RWPE2 (cell line): ENCODE results near the gene R3HDM4.

Source experiments
- ATAC-seq: fragments of 200-7000 bp; cut with Tn5 transposase; 3 replicates; pipeline ENCODE4 v1.9.1; 2021; ENCODE audit warnings: low read depth
- DNase-seq: peaks from one replicate; pipeline ENCODE4 v3.0.0-alpha.2; 2020; ENCODE audit warnings: low spot score
- H3K27ac ChIP-seq: fragments of 450-650 bp; 2 replicates; pipeline ENCODE4 v1.5.1; 2017; ENCODE audit warnings: mild to moderate bottlenecking; ENCODE audit not compliant: poor library complexity, severe bottlenecking
- H3K27me3 ChIP-seq: fragments of 250-450 bp; sonication (Bioruptor Pico); 2 replicates; pipeline ENCODE4 v1.5.1; 2021; ENCODE audit warnings: mild to moderate bottlenecking, moderate library complexity; ENCODE audit not compliant: insufficient read depth, poor library complexity, severe bottlenecking
- H3K36me3 ChIP-seq: fragments of 250-450 bp; sonication (Bioruptor Pico); 2 replicates; pipeline ENCODE4 v1.5.1; 2020; ENCODE audit warnings: low read depth, mild to moderate bottlenecking, moderate library complexity
- H3K4me1 ChIP-seq: fragments of 250-450 bp; sonication (Bioruptor Pico); 2 replicates; pipeline ENCODE4 v1.5.1; 2021; ENCODE audit warnings: mild to moderate bottlenecking, moderate library complexity; ENCODE audit not compliant: insufficient read depth, poor library complexity, severe bottlenecking
- H3K4me3 ChIP-seq: fragments of 250-450 bp; sonication (Bioruptor Pico); 2 replicates; pipeline ENCODE4 v1.5.1; 2021; ENCODE audit warnings: mild to moderate bottlenecking, moderate library complexity; ENCODE audit not compliant: severe bottlenecking
- H3K9me3 ChIP-seq: fragments of 250-450 bp; sonication (Bioruptor Pico); 2 replicates; pipeline ENCODE4 v1.5.1; 2021; ENCODE audit warnings: mild to moderate bottlenecking, moderate library complexity; ENCODE audit not compliant: severe bottlenecking
- TF ChIP-seq, protein P1 (sequence below): fragments of 450-650 bp; IDR thresholded peaks from one replicate; pipeline ENCODE4 v1.5.1; 2017; ENCODE audit warnings: mild to moderate bottlenecking, moderate library complexity; ENCODE audit not compliant: poor library complexity, severe bottlenecking

The R3HDM4 gene

DNA sequence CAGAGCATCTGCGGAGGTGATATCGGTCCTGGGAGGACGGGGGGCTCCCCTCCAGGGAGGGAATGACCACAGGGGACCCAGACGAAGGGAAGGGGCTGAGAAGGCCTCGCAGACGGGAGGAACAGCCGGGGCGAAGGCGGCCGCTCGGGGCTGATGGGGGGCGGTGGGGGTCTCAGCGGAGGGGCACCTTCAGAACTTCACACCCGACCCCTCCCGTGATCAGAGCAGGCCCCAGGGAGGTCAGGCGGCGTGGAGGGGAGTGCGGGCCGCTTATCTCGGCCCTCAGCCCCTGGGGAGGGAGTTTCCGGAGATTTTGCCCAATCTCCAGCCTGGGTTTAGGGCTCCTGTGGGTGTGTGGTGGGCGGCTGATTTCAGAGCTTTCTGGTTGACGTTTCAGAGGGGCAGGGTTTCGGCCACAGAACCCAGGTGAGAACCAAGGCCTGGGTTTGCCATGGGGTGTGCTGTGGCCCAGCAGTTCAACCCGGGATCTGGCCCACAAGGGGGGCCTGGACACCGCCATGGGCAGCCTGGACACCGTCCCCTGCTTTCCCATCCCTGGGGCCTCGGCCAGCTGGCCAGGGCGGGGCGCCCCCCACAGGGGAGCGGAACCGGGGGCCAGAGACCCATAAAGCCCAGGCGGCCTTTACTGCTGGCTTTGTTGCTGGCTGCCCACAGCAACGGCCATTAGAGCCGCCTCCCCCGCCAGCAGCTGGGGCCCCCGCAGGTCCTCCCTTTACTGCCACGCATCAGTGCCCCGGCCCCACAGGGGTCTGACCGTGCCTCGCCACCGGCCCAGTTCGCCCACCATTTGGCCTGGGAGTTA, 41.9 kb upstream of the R3HDM4 start:
- DNase-seq (peak; percentile 45), ATAC-seq (no peak)
- Histone ChIP-seq H3K4me3 (no peak overlapping the region), H3K4me1 (peaks cover 24% of the 10 kb centered on the region), H3K27me3 (no peaks in the 10 kb centered on the region), H3K27ac (no peak overlapping the region), H3K36me3 (no peaks in the 10 kb centered on the region), H3K9me3 (no peaks in the 10 kb centered on the region)
- TF ChIP-seq, protein P1, sequence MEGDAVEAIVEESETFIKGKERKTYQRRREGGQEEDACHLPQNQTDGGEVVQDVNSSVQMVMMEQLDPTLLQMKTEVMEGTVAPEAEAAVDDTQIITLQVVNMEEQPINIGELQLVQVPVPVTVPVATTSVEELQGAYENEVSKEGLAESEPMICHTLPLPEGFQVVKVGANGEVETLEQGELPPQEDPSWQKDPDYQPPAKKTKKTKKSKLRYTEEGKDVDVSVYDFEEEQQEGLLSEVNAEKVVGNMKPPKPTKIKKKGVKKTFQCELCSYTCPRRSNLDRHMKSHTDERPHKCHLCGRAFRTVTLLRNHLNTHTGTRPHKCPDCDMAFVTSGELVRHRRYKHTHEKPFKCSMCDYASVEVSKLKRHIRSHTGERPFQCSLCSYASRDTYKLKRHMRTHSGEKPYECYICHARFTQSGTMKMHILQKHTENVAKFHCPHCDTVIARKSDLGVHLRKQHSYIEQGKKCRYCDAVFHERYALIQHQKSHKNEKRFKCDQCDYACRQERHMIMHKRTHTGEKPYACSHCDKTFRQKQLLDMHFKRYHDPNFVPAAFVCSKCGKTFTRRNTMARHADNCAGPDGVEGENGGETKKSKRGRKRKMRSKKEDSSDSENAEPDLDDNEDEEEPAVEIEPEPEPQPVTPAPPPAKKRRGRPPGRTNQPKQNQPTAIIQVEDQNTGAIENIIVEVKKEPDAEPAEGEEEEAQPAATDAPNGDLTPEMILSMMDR = no peak

DNA sequence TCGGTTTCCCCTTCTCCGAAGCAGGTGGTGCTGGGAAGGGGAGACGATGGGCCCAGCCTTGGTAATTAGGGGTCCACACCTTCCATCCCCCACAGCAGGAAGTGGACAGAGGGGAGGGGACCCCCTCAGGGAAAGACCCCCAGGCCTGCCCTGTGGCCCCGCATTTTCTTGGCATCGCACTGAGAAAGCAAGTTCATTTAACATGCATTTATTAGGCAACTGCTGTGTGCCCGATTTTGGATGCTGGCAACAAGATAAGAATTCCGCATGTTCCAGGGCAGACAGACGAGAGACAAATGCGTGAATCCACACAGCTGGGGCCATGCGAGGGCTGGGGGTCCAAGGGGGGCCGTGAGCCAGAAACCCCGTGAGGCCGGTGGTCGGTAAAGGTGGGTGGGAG, 41.3 kb upstream of the R3HDM4 start:
- Histone ChIP-seq H3K4me3 (no peak overlapping the region), H3K9me3 (no peaks in the 10 kb centered on the region), H3K27ac (no peak overlapping the region), H3K4me1 (peaks cover 24% of the 10 kb centered on the region), H3K27me3 (no peaks in the 10 kb centered on the region), H3K36me3 (no peaks in the 10 kb centered on the region)
- DNase-seq = no peak
- TF ChIP-seq, protein P1 = no peak
- ATAC-seq = no peak

DNA sequence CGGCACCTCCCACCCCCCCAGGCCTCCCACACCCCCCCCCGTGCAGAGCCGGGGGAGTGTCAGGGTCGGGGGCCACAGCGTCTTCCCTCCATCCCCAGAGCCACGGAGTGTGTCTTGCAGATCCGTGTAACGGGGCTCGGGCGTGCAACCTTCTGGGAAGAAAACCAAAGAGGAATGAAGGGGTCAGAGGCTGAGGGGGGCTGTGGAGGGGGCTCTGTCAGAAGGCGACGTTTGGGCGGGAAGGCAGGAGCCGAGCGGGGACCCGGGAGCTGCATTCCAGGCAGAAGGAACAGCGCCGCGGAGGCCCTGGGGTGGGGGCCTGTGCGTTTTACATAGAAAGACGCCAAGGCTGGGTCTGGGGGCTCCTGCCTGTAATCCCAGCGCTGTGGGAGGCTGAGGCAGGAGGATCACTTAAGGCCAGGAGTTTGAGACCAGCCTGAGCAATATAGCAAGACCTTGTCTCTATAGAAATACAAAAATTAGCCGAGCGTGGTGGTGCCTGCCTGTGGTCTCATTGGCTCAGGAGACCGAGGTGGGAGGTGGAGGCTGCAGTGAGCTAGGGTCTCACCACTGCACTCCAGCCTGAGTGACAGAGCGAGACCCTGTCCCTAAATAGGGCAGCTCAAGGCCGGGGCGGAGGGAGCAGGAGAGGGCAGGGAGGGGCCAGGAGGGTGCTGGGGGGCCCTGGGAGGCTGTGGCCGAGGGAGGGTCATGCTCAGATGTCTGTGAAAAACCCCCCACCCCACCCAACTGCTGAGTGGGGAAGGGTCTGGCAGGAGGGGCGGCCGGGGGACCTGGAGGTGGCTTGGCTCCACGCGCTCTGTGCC, 40.6 kb upstream of the R3HDM4 start:
- H3K36me3 ChIP-seq = no peaks in the 10 kb centered on the region
- no peak for DNase-seq
- ATAC-seq = no peak
- no peak overlapping the region for H3K27ac ChIP-seq
- no peak overlapping the region for H3K4me3 ChIP-seq
- TF ChIP-seq, protein P1 = no peak
- H3K27me3 ChIP-seq = no peaks in the 10 kb centered on the region
- peaks cover 18% of the 10 kb centered on the region for H3K4me1 ChIP-seq
- H3K9me3 ChIP-seq = no peaks in the 10 kb centered on the region

DNA sequence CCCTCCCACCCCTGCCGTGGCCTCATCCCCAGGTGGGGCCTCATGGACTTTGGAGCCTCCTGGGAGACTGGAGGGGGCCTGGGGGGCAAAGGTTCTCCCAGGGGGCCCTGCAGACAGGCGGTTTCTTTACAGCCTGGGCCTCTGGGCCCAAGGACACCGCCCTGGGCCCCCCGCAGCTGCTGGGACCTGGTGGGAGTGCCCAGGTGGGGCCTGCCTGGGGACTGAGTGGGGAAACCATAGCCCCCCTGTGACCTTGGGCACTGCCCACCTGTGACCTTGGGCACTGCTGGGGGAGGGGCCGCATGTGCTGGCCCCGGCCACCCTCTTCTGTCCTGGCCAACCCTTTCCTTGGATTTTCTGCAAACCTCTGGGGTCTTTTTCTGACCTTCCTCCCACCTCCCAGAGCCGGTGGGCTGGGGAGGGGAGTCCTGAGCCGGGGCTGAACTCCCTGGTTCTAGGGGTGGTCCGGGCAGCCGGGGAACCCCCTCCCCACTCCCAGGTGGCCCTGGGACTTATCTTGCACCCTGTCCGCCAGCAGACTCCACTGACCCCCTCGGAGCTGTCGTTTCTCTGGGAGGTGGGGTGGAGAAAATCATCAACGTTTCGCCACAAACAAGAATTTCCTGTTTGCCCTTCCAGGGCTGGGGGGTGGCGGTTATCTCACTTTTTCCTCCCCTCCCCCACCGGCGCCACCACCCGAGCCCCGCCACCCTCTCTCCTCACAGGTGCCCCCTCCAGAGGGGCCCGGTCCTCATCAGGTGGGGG, 39.8 kb upstream of the R3HDM4 start:
- Histone ChIP-seq H3K4me1 (peaks cover 18% of the 10 kb centered on the region), H3K4me3 (no peak overlapping the region), H3K9me3 (no peaks in the 10 kb centered on the region), H3K36me3 (no peaks in the 10 kb centered on the region), H3K27ac (no peak overlapping the region), H3K27me3 (no peaks in the 10 kb centered on the region)
- TF ChIP-seq, protein P1 = no peak
- peak; percentile 49 for DNase-seq
- no peak for ATAC-seq
